Spleen (tissue), 7 donors: ENCODE data around the gene RAB7A.

ENCODE experiments used
- CTCF ChIP-seq, 11 experiments: fragments of 200-600 bp in 7 of 11; fragments of 450-650 bp in 4 of 11; sonication (generic) in 4 of 11; IDR thresholded peaks in 8 of 11; conservative IDR thresholded peaks in 3 of 11; 1 replicate in 7 of 11; 2 replicates in 4 of 11; pipeline versions ENCODE4 v1.4.0 to v1.8.0; 2016 to 2021; ENCODE audit warnings: antibody characterized with exemption in 11 of 11, inconsistent platforms in 4 of 11, mild to moderate bottlenecking in 1 of 11
- POLR2A ChIP-seq, 3 donors: fragments of 450-650 bp; IDR thresholded peaks; one replicate each; pipeline ENCODE4 v1.5.1; 2017; ENCODE audit warnings: antibody characterized with exemption in 3 of 3, mild to moderate bottlenecking in 1 of 3
- donor health status: DM: no; HTN: no; CAD: no; lungs with moderate emphysema.
- donor health status: DM: no; HTN: no; CAD: no.
- donor health status: DM: no; HTN: no; CAD: no.

- TF ChIP-seq POLR2A (IDR thresholded peaks at IDR 0.05) (no peak), CTCF (IDR thresholded peaks at IDR 0.05 in 8 of 11, conservative IDR thresholded peaks at IDR 0.05 in 3 of 11) (no peak)
Measured at GRCh38 chr3:128847666-128848370, 121.8 kb downstream of the RAB7A start.
